Keratinocyte (primary cell): ENCODE data around the gene KREMEN1. TPM values are rescaled to one million over a fixed set of nuclear protein-coding genes. Genes with fewer than 3 reads are reported as not detected.

ENCODE experiments used
- DNase-seq: peaks from one replicate; pipeline ENCODE4 v3.0.0-alpha.2; 2011; ENCODE audit warnings: low read depth, missing footprints, low spot score
- FAIRE-seq: peaks from 2 replicates; lab custom pipeline; 2011; peaks lifted over from hg19 to GRCh38; lab: Jason Lieb, UNC
- H2AFZ ChIP-seq: 2 replicates; pipeline ENCODE4 v1.6.0; 2012; ENCODE audit warnings: low read length, control low read depth, inconsistent platforms; ENCODE audit not compliant: control insufficient read depth
- H3K27ac ChIP-seq: 2 replicates; pipeline ENCODE4 v1.5.1; 2011; ENCODE audit warnings: low read length; ENCODE audit not compliant: control insufficient read depth, insufficient read depth
- H3K27me3 ChIP-seq: 3 replicates; pipeline ENCODE4 v1.6.0; 2011; ENCODE audit warnings: low read length; ENCODE audit not compliant: control insufficient read depth, insufficient read depth; ENCODE audit errors: extremely low read depth
- H3K36me3 ChIP-seq, 2 experiments: 2 replicates in 1 of 2; 3 replicates in 1 of 2; pipeline ENCODE4 v1.5.1; 2011; ENCODE audit warnings: low read length in 2 of 2, mild to moderate bottlenecking in 1 of 2; ENCODE audit not compliant: control insufficient read depth in 2 of 2, insufficient read depth in 2 of 2; ENCODE audit errors: extremely low read depth in 1 of 2
- H3K4me1 ChIP-seq: 3 replicates; pipeline ENCODE4 v1.5.1; 2011; ENCODE audit warnings: low read length; ENCODE audit not compliant: control insufficient read depth, insufficient read depth; ENCODE audit errors: extremely low read depth
- H3K4me2 ChIP-seq: 3 replicates; pipeline ENCODE4 v1.6.0; 2011; ENCODE audit warnings: low read depth, low read length; ENCODE audit not compliant: control insufficient read depth, insufficient read depth; ENCODE audit errors: extremely low read depth
- H3K4me3 ChIP-seq, 3 experiments: fragments of 200-600 bp in 1 of 3; sonication (generic) in 1 of 3; 2 replicates in 2 of 3; 3 replicates in 1 of 3; pipeline ENCODE4 v1.5.1; 2011 to 2016; ENCODE audit warnings: low read length in 3 of 3, mild to moderate bottlenecking in 3 of 3, control low read depth in 2 of 3, inconsistent platforms in 1 of 3, low read depth in 1 of 3, mixed read lengths in 1 of 3, mixed run types in 1 of 3, moderate library complexity in 1 of 3; ENCODE audit not compliant: control insufficient read depth in 2 of 3, insufficient read depth in 2 of 3; ENCODE audit errors: extremely low read depth in 1 of 3
- H3K79me2 ChIP-seq: 2 replicates; pipeline ENCODE4 v1.6.0; 2012; ENCODE audit warnings: low read length; ENCODE audit not compliant: control insufficient read depth, insufficient read depth
- H3K9ac ChIP-seq: 3 replicates; pipeline ENCODE4 v1.6.0; 2011; ENCODE audit warnings: low read length; ENCODE audit not compliant: control insufficient read depth, insufficient read depth; ENCODE audit errors: extremely low read depth
- H3K9me1 ChIP-seq: 3 replicates; pipeline ENCODE4 v1.6.0; 2011; ENCODE audit warnings: low read length; ENCODE audit not compliant: control insufficient read depth, insufficient read depth; ENCODE audit errors: extremely low read depth
- H3K9me3 ChIP-seq: 2 replicates; pipeline ENCODE4 v1.5.1; 2012; ENCODE audit warnings: low read depth, low read length; ENCODE audit not compliant: control insufficient read depth
- H4K20me1 ChIP-seq: 3 replicates; pipeline ENCODE4 v1.6.0; 2011; ENCODE audit warnings: low read length; ENCODE audit not compliant: control insufficient read depth, insufficient read depth; ENCODE audit errors: extremely low read depth
- CTCF ChIP-seq, 3 experiments: IDR thresholded peaks in 1 of 3; conservative IDR thresholded peaks in 1 of 3; optimal IDR thresholded peaks in 1 of 3; 2 replicates in 2 of 3; 3 replicates in 1 of 3; pipeline versions ENCODE3 to v1.5.1; 2011; ENCODE audit warnings: low read length in 3 of 3, mild to moderate bottlenecking in 3 of 3, moderate library complexity in 2 of 3, control low read depth in 1 of 3, inconsistent platforms in 1 of 3; ENCODE audit not compliant: insufficient read depth in 2 of 3; ENCODE audit errors: extremely low read depth in 1 of 3
- EZH2 ChIP-seq: IDR thresholded peaks from one replicate; pipeline ENCODE4 v1.6.1; 2012; ENCODE audit warnings: inconsistent platforms, mild to moderate bottlenecking, low read length, moderate library complexity
- dilution Hi-C: fragments of 300-500 bp; cut with MboI; formaldehyde crosslinking; loops from one replicate; pipeline ENCODE4 v1.7.0; 2020; ENCODE audit warnings: low sequenced_read_pairs; ENCODE audit not compliant: extremely low pct_ligation_motif_present
- polyA plus RNA-seq, 5 experiments: library from polyadenylated mRNA; depleted of rRNA in 3 of 5; stranded (reverse) in 3 of 5; stranded (forward) in 1 of 5; unstranded in 1 of 5; fragments of >200 nt; gene quantifications; 1 replicate in 1 of 5; 2 replicates in 3 of 5; 3 replicates in 1 of 5; pipeline versions ENCODE4 v1.2.1 to v1.2.3, GENCODE V29; 2011 to 2012; ENCODE audit warnings: missing spikeins in 2 of 5, low read depth in 1 of 5, low replicate concordance in 1 of 5

The KREMEN1 gene
- polyA plus RNA-seq, 1 donor (not counting 4 experiments of a cell fraction or from before 2014, with no cell fraction given), result 6.8 TPM

DNA sequence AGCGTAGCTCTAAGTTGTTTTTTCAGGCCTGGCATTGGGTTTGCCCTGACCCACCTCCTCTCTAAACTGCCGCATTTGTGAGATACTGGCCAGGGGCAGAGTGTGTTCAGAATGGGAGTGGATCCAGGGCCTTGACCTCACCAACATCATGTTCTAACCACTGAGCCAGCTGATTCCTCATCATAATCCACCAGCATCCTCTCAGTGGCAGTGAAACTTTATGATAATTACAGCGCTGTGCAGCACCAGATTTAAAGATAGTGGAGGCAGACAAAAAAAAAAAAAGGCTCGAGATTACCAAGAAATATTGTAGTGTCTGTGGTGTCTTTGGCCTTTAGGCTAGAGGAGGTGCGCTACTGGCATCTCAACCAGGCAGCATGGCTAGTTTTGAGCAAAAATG lies 53.0 kb downstream of the KREMEN1 start:
- no peak overlapping the region for H2AFZ ChIP-seq
- no peak overlapping the region for H3K9ac ChIP-seq
- no peaks in the 10 kb centered on the region for H3K9me3 ChIP-seq
- FAIRE-seq (no peak), DNase-seq (no peak)
- H3K4me2 ChIP-seq, result no peak overlapping the region
- no peaks in the 10 kb centered on the region for H3K36me3 ChIP-seq
- H3K79me2 ChIP-seq, result no peaks in the 10 kb centered on the region
- dilution Hi-C loops, result no loop called here
- no peaks in the 10 kb centered on the region for H3K9me1 ChIP-seq
- H3K27me3 ChIP-seq, result no peaks in the 10 kb centered on the region
- H4K20me1 ChIP-seq, result no peaks in the 10 kb centered on the region
- no peak overlapping the region for H3K27ac ChIP-seq
- H3K4me1 ChIP-seq, result no peaks in the 10 kb centered on the region
- TF ChIP-seq EZH2 (no peak), CTCF (optimal IDR thresholded peaks at IDR 0.05 in 1 of 3, IDR thresholded peaks at IDR 0.05 in 1 of 3, conservative IDR thresholded peaks at IDR 0.05 in 1 of 3; ENCODE audit: extremely low read depth in 1 of 3, insufficient read depth in 2 of 3, low read length in 3 of 3) (no peak)
- no peak overlapping the region for H3K4me3 ChIP-seq

DNA sequence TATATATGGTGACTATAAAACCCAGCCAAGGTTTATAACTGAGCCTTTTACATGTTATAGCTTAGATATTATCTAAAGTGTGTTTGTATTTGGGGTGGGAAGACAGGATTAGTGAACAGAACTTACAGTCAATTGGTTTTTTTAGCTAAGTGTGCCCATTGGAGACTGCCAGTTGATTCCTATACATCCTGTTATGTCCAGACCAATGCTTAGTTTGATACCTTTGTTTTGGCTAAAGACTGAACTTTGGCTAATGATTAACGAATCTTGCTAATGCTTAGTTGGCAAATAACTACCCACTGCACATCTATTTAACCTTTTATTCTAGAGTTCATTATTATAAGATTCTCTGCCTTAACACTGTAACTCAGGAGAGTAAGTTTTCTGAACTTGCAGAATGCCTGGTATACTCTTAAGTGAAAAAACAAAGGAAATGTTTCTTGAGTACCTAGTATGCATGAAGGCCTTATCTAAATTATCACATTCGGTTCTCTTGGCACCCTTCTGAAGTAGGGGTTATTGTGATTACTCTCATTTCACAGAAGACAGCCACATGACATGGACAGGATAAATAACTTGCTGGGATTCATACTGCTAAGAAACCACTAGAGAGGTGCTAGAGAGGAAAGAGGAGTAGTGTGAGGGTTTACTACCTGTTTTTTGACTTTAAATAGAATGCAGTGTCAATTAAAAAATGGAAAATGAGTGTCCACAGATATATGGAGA lies 54.0 kb downstream of the KREMEN1 start:
- Histone ChIP-seq H3K4me1 (no peaks in the 10 kb centered on the region), H3K9me3 (no peaks in the 10 kb centered on the region), H3K36me3 (no peaks in the 10 kb centered on the region), H3K27ac (no peak overlapping the region), H3K4me2 (no peak overlapping the region), H3K27me3 (no peaks in the 10 kb centered on the region), H2AFZ (no peak overlapping the region), H3K9ac (no peak overlapping the region), H3K9me1 (no peaks in the 10 kb centered on the region), H3K79me2 (no peaks in the 10 kb centered on the region), H3K4me3 (no peak overlapping the region), H4K20me1 (no peaks in the 10 kb centered on the region)
- TF ChIP-seq CTCF (optimal IDR thresholded peaks at IDR 0.05 in 1 of 3, IDR thresholded peaks at IDR 0.05 in 1 of 3, conservative IDR thresholded peaks at IDR 0.05 in 1 of 3; ENCODE audit: extremely low read depth in 1 of 3, insufficient read depth in 2 of 3, low read length in 3 of 3) (no peak), EZH2 (no peak)
- dilution Hi-C loops, result no loop called here
- DNase-seq, result no peak
- no peak for FAIRE-seq
